ENCODE data around the gene SCARF1.

Gene SCARF1

GRCh38 chr17:1627182-1627981 lies 18.1 kb downstream of the SCARF1 start:
- no peak overlapping the region for H3K27ac ChIP-seq
- H3K4me3 ChIP-seq, result no peak overlapping the region; the same call in 1 of the 2 replicates
- H3K9ac ChIP-seq (ENCODE audit: insufficient read length), result no peak overlapping the region
- H3K9me3 ChIP-seq (ENCODE audit: low read depth, low read length), result no peaks in the 10 kb centered on the region
- no peak for DNase-seq (ENCODE audit: low read depth, low spot score)
- TF ChIP-seq FOXP2 (optimal IDR thresholded peaks at IDR 0.05; ENCODE audit: control extremely low read depth, extremely low read length, insufficient read depth), result no peak
- TF ChIP-seq POLR2AphosphoS5 (IDR thresholded peaks at IDR 0.05; ENCODE audit: borderline replicate concordance, low read depth, low read length), result no peak
- no peak for TF ChIP-seq EZH2 (IDR thresholded peaks at IDR 0.05)
- H3K36me3 ChIP-seq (ENCODE audit: insufficient read depth, low read length), result no peaks in the 10 kb centered on the region

GRCh38 chr17:1626333-1626732 lies 19.2 kb downstream of the SCARF1 start:
- H3K27ac ChIP-seq, result no peak overlapping the region
- no peak overlapping the region for H3K9ac ChIP-seq (ENCODE audit: insufficient read length)
- no peak overlapping the region for H3K4me3 ChIP-seq
- no peaks in the 10 kb centered on the region for H3K36me3 ChIP-seq (ENCODE audit: insufficient read depth, low read length)
- no peak for DNase-seq (ENCODE audit: low read depth, low spot score)
- TF ChIP-seq FOXP2 (optimal IDR thresholded peaks at IDR 0.05; ENCODE audit: control extremely low read depth, extremely low read length, insufficient read depth) (no peak), EZH2 (IDR thresholded peaks at IDR 0.05) (no peak), POLR2AphosphoS5 (IDR thresholded peaks at IDR 0.05; ENCODE audit: borderline replicate concordance, low read depth, low read length) (no peak)
- H3K9me3 ChIP-seq (ENCODE audit: low read depth, low read length), result no peaks in the 10 kb centered on the region

- TF ChIP-seq FOXP2 (optimal IDR thresholded peaks at IDR 0.05; ENCODE audit: control extremely low read depth, extremely low read length, insufficient read depth) (no peak), EZH2 (IDR thresholded peaks at IDR 0.05) (no peak), POLR2AphosphoS5 (IDR thresholded peaks at IDR 0.05; ENCODE audit: borderline replicate concordance, low read depth, low read length) (no peak)
- DNase-seq (ENCODE audit: low read depth, low spot score), result no peak
- no peaks in the 10 kb centered on the region for H3K36me3 ChIP-seq (ENCODE audit: insufficient read depth, low read length)
- H3K4me3 ChIP-seq, result no peak overlapping the region
- no peak overlapping the region for H3K9ac ChIP-seq (ENCODE audit: insufficient read length)
- no peak overlapping the region for H3K27ac ChIP-seq
- H3K9me3 ChIP-seq (ENCODE audit: low read depth, low read length), result no peaks in the 10 kb centered on the region
These were observed 20.0 kb downstream of the SCARF1 start for GRCh38 chr17:1625581-1625980.

GRCh38 chr17:1625053-1625452 lies 20.5 kb downstream of the SCARF1 start:
- TF ChIP-seq FOXP2 (optimal IDR thresholded peaks at IDR 0.05; ENCODE audit: control extremely low read depth, extremely low read length, insufficient read depth), result no peak
- TF ChIP-seq POLR2AphosphoS5 (IDR thresholded peaks at IDR 0.05; ENCODE audit: borderline replicate concordance, low read depth, low read length), result no peak
- TF ChIP-seq EZH2 (IDR thresholded peaks at IDR 0.05), result no peak
- Histone ChIP-seq H3K36me3 (ENCODE audit: insufficient read depth, low read length) (no peaks in the 10 kb centered on the region), H3K27ac (no peak overlapping the region), H3K4me3 (no peak overlapping the region), H3K9ac (ENCODE audit: insufficient read length) (no peak overlapping the region), H3K9me3 (ENCODE audit: low read depth, low read length) (no peaks in the 10 kb centered on the region)
- DNase-seq (ENCODE audit: low read depth, low spot score), result no peak

- no peaks in the 10 kb centered on the region for H3K36me3 ChIP-seq (ENCODE audit: insufficient read depth, low read length)
- H3K9ac ChIP-seq (ENCODE audit: insufficient read length), result no peak overlapping the region
- no peak for TF ChIP-seq EZH2 (IDR thresholded peaks at IDR 0.05)
- TF ChIP-seq POLR2AphosphoS5 (IDR thresholded peaks at IDR 0.05; ENCODE audit: borderline replicate concordance, low read depth, low read length), result no peak
- TF ChIP-seq FOXP2 (optimal IDR thresholded peaks at IDR 0.05; ENCODE audit: control extremely low read depth, extremely low read length, insufficient read depth), result no peak
These were observed 20.9 kb downstream of the SCARF1 start for GRCh38 chr17:1624650-1625049.

GRCh38 chr17:1623057-1623630 lies 22.4 kb downstream of the SCARF1 start:
- no peak overlapping the region for H3K27ac ChIP-seq
- TF ChIP-seq FOXP2 (optimal IDR thresholded peaks at IDR 0.05; ENCODE audit: control extremely low read depth, extremely low read length, insufficient read depth), result no peak
- TF ChIP-seq POLR2AphosphoS5 (IDR thresholded peaks at IDR 0.05; ENCODE audit: borderline replicate concordance, low read depth, low read length), result no peak
- no peak for TF ChIP-seq EZH2 (IDR thresholded peaks at IDR 0.05)
- H3K36me3 ChIP-seq (ENCODE audit: insufficient read depth, low read length), result no peaks in the 10 kb centered on the region
- H3K4me3 ChIP-seq, result no peak overlapping the region
- DNase-seq (ENCODE audit: low read depth, low spot score), result no peak
- no peak overlapping the region for H3K9ac ChIP-seq (ENCODE audit: insufficient read length)
- H3K9me3 ChIP-seq (ENCODE audit: low read depth, low read length), result no peaks in the 10 kb centered on the region

More at GRCh38 chr17:1624650-1625049, 20.9 kb downstream of the SCARF1 start:
- DNase-seq (ENCODE audit: low read depth, low spot score), result no peak
- Histone ChIP-seq H3K9me3 (ENCODE audit: low read depth, low read length) (no peaks in the 10 kb centered on the region), H3K27ac (no peak overlapping the region), H3K4me3 (no peak overlapping the region)

GRCh38 chr17:1621273-1621954 lies 24.1 kb downstream of the SCARF1 start:
- Histone ChIP-seq H3K9ac (ENCODE audit: insufficient read length) (no peak overlapping the region), H3K4me3 (no peak overlapping the region), H3K27ac (no peak overlapping the region), H3K36me3 (ENCODE audit: insufficient read depth, low read length) (no peaks in the 10 kb centered on the region), H3K9me3 (ENCODE audit: low read depth, low read length) (no peaks in the 10 kb centered on the region)
- no peak for TF ChIP-seq EZH2 (IDR thresholded peaks at IDR 0.05)
- no peak for TF ChIP-seq FOXP2 (optimal IDR thresholded peaks at IDR 0.05; ENCODE audit: control extremely low read depth, extremely low read length, insufficient read depth)
- TF ChIP-seq POLR2AphosphoS5 (IDR thresholded peaks at IDR 0.05; ENCODE audit: borderline replicate concordance, low read depth, low read length), result no peak
- DNase-seq (ENCODE audit: low read depth, low spot score), result no peak

- TF ChIP-seq EZH2 (IDR thresholded peaks at IDR 0.05), result no peak
- TF ChIP-seq POLR2AphosphoS5 (IDR thresholded peaks at IDR 0.05; ENCODE audit: borderline replicate concordance, low read depth, low read length), result no peak
- Histone ChIP-seq H3K9me3 (ENCODE audit: low read depth, low read length) (no peaks in the 10 kb centered on the region), H3K4me3 (no peak overlapping the region), H3K36me3 (ENCODE audit: insufficient read depth, low read length) (no peaks in the 10 kb centered on the region), H3K9ac (ENCODE audit: insufficient read length) (no peak overlapping the region), H3K27ac (no peak overlapping the region)
- DNase-seq (ENCODE audit: low read depth, low spot score), result no peak
These were observed 25.0 kb downstream of the SCARF1 start for GRCh38 chr17:1620486-1620885.

Data from SK-N-MC (cell line).